WI38 (cell line): ENCODE results near the gene PKMYT1.

Source experiments
- H3K4me3 ChIP-seq: 2 replicates; pipeline ENCODE4 v1.5.1; 2011; ENCODE audit warnings: low read depth, mild to moderate bottlenecking, control low read depth, low read length
- TF ChIP-seq, protein P1 (sequence below): IDR thresholded peaks from 2 replicates; pipeline ENCODE4 v1.5.1; 2012; ENCODE audit warnings: low read depth, mild to moderate bottlenecking, control low read depth, low read length

PKMYT1 gene

DNA sequence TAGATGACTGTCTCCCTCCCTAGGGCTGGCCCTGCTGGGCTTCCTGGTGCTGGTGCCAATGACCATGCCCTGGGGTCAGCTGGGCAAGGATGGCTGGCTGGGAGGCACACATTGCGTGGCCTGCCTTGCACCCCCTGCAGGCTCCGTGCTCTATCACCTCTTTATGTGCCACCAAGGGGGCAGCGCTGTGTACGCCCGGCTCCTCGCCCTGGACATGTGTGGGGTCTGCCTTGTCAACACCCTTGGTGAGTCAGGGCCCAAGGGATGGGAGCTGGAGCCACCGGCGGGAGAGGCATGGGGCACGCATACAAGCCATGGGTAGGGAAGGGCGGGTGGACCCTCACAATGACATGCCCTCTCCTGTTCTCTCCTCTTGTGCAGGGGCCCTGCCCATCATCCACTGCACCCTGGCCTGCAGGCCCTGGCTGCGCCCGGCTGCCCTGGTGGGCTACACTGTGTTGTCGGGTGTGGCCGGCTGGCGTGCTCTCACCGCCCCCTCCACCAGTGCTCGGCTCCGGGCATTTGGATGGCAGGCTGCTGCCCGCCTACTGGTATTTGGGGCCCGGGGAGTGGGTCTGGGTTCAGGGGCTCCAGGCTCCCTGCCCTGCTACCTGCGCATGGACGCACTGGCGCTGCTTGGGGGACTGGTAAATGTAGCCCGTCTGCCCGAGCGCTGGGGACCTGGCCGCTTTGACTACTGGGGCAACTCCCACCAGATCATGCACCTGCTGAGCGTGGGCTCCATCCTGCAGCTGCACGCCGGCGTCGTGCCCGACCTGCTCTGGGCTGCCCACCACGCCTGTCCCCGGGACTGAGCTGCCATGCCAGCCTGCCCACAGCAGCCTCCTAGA, 8.9 kb downstream of the PKMYT1 start:
- TF ChIP-seq, protein P1, sequence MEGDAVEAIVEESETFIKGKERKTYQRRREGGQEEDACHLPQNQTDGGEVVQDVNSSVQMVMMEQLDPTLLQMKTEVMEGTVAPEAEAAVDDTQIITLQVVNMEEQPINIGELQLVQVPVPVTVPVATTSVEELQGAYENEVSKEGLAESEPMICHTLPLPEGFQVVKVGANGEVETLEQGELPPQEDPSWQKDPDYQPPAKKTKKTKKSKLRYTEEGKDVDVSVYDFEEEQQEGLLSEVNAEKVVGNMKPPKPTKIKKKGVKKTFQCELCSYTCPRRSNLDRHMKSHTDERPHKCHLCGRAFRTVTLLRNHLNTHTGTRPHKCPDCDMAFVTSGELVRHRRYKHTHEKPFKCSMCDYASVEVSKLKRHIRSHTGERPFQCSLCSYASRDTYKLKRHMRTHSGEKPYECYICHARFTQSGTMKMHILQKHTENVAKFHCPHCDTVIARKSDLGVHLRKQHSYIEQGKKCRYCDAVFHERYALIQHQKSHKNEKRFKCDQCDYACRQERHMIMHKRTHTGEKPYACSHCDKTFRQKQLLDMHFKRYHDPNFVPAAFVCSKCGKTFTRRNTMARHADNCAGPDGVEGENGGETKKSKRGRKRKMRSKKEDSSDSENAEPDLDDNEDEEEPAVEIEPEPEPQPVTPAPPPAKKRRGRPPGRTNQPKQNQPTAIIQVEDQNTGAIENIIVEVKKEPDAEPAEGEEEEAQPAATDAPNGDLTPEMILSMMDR: no peak
- H3K4me3 ChIP-seq: no peak overlapping the region

- TF ChIP-seq, protein P1: no peak
- H3K4me3 ChIP-seq: peak overlapping the region; percentile 65
Observed at GRCh38 chr16:2970563-2970962, 9.7 kb downstream of the PKMYT1 start.

GRCh38 chr16:2969545-2970521, 10.4 kb downstream of the PKMYT1 start:
- H3K4me3 ChIP-seq: peak overlapping the region; percentile 65
- TF ChIP-seq, protein P1: peak; percentile 19; the same call in 1 of the 2 replicates

DNA sequence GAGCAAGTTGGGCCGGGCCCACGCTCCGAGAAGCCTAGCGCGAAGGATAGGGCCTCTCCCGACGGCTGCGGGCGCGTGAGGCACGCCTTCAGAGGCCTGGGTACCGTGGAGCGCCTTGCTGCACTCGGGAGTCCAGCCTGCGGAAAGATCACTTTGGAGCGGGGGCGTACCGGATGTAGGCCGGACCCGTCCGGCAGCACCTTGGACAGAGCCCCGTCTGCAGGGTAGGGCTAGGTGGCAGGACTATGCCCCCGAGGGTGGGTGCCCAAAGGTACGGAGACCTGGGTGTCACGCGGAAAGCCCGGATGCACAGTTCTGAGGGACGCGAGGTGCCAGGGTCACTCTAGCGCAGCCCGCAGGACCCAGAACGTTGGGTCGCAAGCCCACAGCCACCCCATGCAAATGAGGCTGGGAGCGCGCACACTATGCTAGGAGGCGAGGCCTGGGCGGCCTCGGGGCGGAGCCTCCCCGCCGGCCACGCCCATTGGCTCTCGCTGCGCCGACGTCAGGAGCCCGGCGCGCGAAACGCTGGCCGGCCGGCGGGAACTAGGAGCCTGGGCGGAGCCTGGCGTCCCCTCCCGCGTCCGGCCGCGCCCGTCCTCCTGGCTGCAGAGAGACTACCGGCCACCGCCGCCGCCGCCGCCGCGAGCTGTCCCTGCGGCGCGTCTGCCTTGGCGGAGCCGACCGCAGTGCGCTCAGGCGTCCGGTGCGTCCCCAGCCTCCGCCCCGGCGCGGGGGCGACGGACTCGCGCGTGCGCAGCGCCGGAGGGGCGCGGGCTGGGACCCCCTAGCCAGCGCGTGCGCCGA, 11.3 kb downstream of the PKMYT1 start, which contains the start of gene PAQR4:
Gene PAQR4, plus strand, starts transcription at position 611 of the 807 bp plus-strand sequence. CDS start 327 bp downstream, outside the sequence.
- TF ChIP-seq, protein P1: no peak
- peak within 1 kb of the TSS; percentile 65 for H3K4me3 ChIP-seq

DNA sequence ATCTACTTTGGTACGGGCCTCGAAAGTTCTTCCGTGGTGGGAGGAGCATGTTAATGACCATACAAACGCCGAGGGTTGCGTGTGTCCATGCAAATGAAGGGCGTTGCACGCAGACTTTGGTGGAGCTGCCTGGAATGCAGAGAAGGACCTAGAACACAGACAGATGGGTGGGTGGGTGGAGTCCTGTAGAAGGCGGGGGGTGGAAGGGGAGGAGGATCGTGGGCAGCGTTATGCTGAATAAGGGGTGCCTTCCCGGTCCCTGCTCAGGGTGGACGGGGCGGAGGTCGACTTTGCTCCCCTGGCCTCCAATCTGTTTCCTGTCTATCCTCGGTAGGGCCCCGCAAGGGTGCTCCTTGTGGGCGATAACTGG, 11.9 kb downstream of the PKMYT1 start:
- H3K4me3 ChIP-seq: peak overlapping the region; percentile 65; the same call in 1 of the 2 replicates
- TF ChIP-seq, protein P1: no peak

DNA sequence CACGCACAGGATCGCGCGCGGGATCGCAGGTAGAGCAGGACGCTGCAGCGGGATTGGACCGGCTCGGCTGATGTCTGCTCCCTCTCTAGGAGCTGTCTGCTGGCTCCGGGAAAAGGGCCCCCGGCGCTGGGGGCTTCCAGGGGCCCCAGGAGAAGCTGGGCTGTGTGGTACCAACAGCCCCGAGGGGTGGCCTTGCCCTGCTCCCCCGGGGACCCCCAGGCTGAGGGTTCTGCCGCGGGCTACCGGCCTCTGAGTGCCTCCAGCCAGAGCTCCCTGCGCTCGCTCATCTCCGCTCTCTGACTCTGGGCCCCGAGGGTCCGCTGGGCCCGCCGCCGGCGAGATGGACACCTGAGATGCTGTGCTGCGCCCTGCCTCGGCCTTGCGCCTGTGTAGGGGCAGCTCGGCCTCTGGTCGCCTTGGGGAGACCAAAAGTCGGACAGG, 12.5 kb downstream of the PKMYT1 start:
- TF ChIP-seq, protein P1: no peak
- H3K4me3 ChIP-seq: no peak overlapping the region
